ENCODE results near the gene SLC7A10.
A peak's percentile ranks its signal among the peaks of the same experiment; 100 is the strongest.

DNA sequence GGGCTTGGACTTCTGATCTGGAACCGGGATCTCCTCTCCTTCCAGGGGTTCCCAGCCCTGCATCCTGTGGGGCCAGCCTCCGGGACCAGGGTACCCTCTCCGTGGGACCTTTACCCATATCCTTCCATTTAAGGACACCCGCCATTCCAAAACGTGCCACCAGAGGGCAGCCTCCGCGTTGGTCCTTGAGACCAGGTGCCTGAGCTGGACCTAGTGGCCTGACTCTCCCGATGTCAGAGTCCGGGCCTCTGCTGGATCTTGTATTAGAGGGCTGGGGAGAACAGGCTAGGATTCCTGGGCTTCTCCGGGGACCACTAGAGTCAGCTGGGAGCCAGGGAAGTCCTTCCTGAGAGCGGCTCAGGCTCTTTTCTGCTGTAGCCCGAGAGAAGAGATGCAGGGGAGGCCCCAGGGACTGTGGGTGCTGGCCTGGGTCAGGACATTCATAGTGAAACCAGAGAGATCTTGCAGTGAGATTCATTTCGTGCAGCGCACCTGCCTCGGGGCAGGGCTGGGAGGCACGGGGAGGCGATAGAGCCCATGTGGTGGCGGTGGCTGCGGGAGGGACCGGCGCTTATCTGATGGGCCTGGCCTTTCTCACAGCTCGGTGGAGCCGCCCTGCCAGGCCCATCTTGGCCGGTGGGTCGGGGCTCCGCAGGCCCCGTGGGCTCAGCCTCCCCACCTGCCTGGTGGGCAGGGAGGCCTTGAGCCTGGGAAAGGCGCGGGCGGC is 9.8 kb upstream of the SLC7A10 start:
- TF ChIP-seq, protein P1, sequence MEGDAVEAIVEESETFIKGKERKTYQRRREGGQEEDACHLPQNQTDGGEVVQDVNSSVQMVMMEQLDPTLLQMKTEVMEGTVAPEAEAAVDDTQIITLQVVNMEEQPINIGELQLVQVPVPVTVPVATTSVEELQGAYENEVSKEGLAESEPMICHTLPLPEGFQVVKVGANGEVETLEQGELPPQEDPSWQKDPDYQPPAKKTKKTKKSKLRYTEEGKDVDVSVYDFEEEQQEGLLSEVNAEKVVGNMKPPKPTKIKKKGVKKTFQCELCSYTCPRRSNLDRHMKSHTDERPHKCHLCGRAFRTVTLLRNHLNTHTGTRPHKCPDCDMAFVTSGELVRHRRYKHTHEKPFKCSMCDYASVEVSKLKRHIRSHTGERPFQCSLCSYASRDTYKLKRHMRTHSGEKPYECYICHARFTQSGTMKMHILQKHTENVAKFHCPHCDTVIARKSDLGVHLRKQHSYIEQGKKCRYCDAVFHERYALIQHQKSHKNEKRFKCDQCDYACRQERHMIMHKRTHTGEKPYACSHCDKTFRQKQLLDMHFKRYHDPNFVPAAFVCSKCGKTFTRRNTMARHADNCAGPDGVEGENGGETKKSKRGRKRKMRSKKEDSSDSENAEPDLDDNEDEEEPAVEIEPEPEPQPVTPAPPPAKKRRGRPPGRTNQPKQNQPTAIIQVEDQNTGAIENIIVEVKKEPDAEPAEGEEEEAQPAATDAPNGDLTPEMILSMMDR (IDR thresholded peaks at IDR 0.05) = peak; percentile 99
- TF ChIP-seq, protein P2, sequence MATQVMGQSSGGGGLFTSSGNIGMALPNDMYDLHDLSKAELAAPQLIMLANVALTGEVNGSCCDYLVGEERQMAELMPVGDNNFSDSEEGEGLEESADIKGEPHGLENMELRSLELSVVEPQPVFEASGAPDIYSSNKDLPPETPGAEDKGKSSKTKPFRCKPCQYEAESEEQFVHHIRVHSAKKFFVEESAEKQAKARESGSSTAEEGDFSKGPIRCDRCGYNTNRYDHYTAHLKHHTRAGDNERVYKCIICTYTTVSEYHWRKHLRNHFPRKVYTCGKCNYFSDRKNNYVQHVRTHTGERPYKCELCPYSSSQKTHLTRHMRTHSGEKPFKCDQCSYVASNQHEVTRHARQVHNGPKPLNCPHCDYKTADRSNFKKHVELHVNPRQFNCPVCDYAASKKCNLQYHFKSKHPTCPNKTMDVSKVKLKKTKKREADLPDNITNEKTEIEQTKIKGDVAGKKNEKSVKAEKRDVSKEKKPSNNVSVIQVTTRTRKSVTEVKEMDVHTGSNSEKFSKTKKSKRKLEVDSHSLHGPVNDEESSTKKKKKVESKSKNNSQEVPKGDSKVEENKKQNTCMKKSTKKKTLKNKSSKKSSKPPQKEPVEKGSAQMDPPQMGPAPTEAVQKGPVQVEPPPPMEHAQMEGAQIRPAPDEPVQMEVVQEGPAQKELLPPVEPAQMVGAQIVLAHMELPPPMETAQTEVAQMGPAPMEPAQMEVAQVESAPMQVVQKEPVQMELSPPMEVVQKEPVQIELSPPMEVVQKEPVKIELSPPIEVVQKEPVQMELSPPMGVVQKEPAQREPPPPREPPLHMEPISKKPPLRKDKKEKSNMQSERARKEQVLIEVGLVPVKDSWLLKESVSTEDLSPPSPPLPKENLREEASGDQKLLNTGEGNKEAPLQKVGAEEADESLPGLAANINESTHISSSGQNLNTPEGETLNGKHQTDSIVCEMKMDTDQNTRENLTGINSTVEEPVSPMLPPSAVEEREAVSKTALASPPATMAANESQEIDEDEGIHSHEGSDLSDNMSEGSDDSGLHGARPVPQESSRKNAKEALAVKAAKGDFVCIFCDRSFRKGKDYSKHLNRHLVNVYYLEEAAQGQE (IDR thresholded peaks at IDR 0.05; ENCODE audit: insufficient read depth in 1 of 2, low read depth in 2 of 2, low read length in 1 of 2) = no peak
- TF ChIP-seq POLR2AphosphoS5 (IDR thresholded peaks at IDR 0.05; ENCODE audit: low read depth, low read length) (no peak), TCF7L2 (IDR thresholded peaks at IDR 0.05; ENCODE audit: low read depth, low read length) (no peak), SIN3A (IDR thresholded peaks at IDR 0.05; ENCODE audit: borderline replicate concordance, insufficient read depth, low read depth, low read length) (no peak)

Measured in Panc1 (cell line).